ENCODE results near the gene PHACTR1. TPM values are rescaled to one million over a fixed set of nuclear protein-coding genes. Genes with fewer than 3 reads are reported as not detected.

PHACTR1 gene
- total and polyA plus RNA-seq, 2 experiments from 2014 or later: 0.65 to 3.2 TPM

DNA sequence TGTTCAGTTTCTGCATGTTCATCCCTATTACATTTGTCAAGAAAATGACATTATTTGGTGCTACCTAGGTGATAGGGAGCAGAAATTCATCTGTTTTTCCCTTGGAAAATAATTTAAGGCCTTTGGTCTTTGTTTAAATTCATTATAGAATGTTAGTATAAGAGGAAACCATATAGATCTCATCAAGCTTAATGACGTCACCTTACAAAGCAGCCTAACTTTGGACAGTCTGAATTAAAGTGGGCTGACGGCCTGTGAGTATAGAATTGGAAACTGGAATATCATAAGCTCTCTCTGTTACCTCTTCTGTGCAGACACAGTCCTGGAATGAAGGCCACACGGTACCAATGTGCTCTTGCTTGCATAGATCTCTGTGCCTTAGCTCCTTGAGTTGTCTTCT, 503.7 kb downstream of the PHACTR1 start:
- no peaks in the 10 kb centered on the region for H3F3A ChIP-seq (ENCODE audit: insufficient read depth)
- no peaks in the 10 kb centered on the region for H3K27me3 ChIP-seq (replicated peaks; ENCODE audit: insufficient read depth)
- no peak overlapping the region for H3K9ac ChIP-seq
- DNase-seq: no peak
- in situ Hi-C loops (cut with MboI): no loop called here
- H3K9me2 ChIP-seq (ENCODE audit: insufficient read depth): no peaks in the 10 kb centered on the region
- H3K9me3 ChIP-seq (ENCODE audit: low read depth): no peaks in the 10 kb centered on the region
- no peaks in the 10 kb centered on the region for H3K79me2 ChIP-seq (ENCODE audit: insufficient read depth)
- no peaks in the 10 kb centered on the region for H4K20me1 ChIP-seq (ENCODE audit: insufficient read depth)
- H3K4me2 ChIP-seq (ENCODE audit: unreplicated experiment): no peak overlapping the region
- no peak for TF ChIP-seq EZH2 (IDR thresholded peaks at IDR 0.05; ENCODE audit: insufficient read depth, poor library complexity, severe bottlenecking)
- TF ChIP-seq EZH2phosphoT487 (IDR thresholded peaks at IDR 0.05; ENCODE audit: insufficient read depth, low read depth): no peak
- peaks cover 6% of the 10 kb centered on the region; the same call in 1 of the 2 replicates for H3K4me1 ChIP-seq (ENCODE audit: insufficient read depth)
- H3K36me3 ChIP-seq (ENCODE audit: low read depth): no peaks in the 10 kb centered on the region
- H2AFZ ChIP-seq: no peak overlapping the region
- WGBS, 2 experiments (ENCODE audit: low coverage in 1 of 2, low lambda C conversion rate in 2 of 2, missing lambda C conversion rate in 2 of 2): 71 to 74% methylated on average over 3 of the region's 3 CpGs
- H3K4me3 ChIP-seq: no peak overlapping the region
- H3K27ac ChIP-seq: no peak overlapping the region

DNA sequence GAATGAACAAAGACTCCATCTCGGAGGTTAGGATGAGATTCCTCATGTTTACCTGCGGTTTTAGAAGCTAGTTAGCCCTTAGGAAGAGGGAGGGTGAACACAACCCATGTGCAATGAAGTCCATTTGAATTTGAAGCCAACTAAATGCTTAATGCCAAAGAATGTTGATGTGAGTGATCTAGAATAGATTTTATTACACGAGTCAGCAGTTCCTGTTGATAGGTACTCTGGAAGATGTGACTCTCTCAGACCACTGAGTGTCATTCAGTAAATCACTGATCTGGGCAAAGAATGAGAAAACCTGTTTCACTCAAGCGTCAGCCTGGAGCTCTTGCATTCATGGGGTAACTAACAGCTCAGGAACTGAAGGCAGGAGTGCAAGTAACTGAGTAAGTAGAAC, 505.5 kb downstream of the PHACTR1 start:
- H3K4me2 ChIP-seq (ENCODE audit: unreplicated experiment): no peak overlapping the region
- DNase-seq: no peak
- H3K36me3 ChIP-seq (ENCODE audit: low read depth): no peaks in the 10 kb centered on the region
- WGBS, 2 experiments (ENCODE audit: low coverage in 1 of 2, low lambda C conversion rate in 2 of 2, missing lambda C conversion rate in 2 of 2): 79 to 80% methylated on average over 4 of the region's 4 CpGs
- no peak overlapping the region for H2AFZ ChIP-seq
- no peaks in the 10 kb centered on the region for H4K20me1 ChIP-seq (ENCODE audit: insufficient read depth)
- no peaks in the 10 kb centered on the region for H3K27me3 ChIP-seq (replicated peaks; ENCODE audit: insufficient read depth)
- no peak overlapping the region for H3K27ac ChIP-seq
- no peaks in the 10 kb centered on the region for H3K9me2 ChIP-seq (ENCODE audit: insufficient read depth)
- H3K79me2 ChIP-seq (ENCODE audit: insufficient read depth): no peaks in the 10 kb centered on the region
- in situ Hi-C loops (cut with MboI): no loop called here
- H3K4me3 ChIP-seq: no peak overlapping the region
- H3K9ac ChIP-seq: no peak overlapping the region
- TF ChIP-seq EZH2 (IDR thresholded peaks at IDR 0.05; ENCODE audit: insufficient read depth, poor library complexity, severe bottlenecking) (no peak), EZH2phosphoT487 (IDR thresholded peaks at IDR 0.05; ENCODE audit: insufficient read depth, low read depth) (no peak)
- H3F3A ChIP-seq (ENCODE audit: insufficient read depth): no peaks in the 10 kb centered on the region
- peaks cover 6% of the 10 kb centered on the region; the same call in 1 of the 2 replicates for H3K4me1 ChIP-seq (ENCODE audit: insufficient read depth)
- no peaks in the 10 kb centered on the region for H3K9me3 ChIP-seq (ENCODE audit: low read depth)

DNA sequence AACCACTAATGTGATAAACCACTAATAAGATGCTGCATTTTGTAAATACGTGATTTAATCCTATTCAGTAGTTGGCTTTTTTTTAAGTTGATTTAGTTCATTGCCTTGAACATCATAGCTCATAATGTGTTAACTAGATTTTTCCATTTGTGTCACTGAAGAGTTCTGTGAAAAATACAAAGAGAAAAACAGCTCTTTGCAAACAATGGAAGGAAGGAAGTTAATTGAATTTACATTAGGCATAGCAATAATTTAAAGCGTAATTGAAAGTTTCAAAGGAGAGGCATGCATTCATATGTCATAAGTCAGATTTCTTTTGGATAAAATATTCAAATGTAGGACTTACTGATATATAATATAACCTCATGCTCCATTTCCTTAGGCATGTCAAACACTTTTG, 509.5 kb downstream of the PHACTR1 start:
- no peaks in the 10 kb centered on the region for H3K36me3 ChIP-seq (ENCODE audit: low read depth)
- no peaks in the 10 kb centered on the region for H3K9me2 ChIP-seq (ENCODE audit: insufficient read depth)
- H3F3A ChIP-seq (ENCODE audit: insufficient read depth): no peaks in the 10 kb centered on the region
- no peak overlapping the region for H2AFZ ChIP-seq
- no peak overlapping the region for H3K4me2 ChIP-seq (ENCODE audit: unreplicated experiment)
- no peak overlapping the region for H3K4me3 ChIP-seq
- no peak overlapping the region for H3K9ac ChIP-seq
- DNase-seq: no peak
- TF ChIP-seq EZH2 (IDR thresholded peaks at IDR 0.05; ENCODE audit: insufficient read depth, poor library complexity, severe bottlenecking) (no peak), EZH2phosphoT487 (IDR thresholded peaks at IDR 0.05; ENCODE audit: insufficient read depth, low read depth) (no peak)
- H3K27me3 ChIP-seq (replicated peaks; ENCODE audit: insufficient read depth): no peaks in the 10 kb centered on the region
- H3K27ac ChIP-seq: no peak overlapping the region
- H3K4me1 ChIP-seq (ENCODE audit: insufficient read depth): no peaks in the 10 kb centered on the region
- H3K9me3 ChIP-seq (ENCODE audit: low read depth): no peaks in the 10 kb centered on the region
- in situ Hi-C loops (cut with MboI): no loop called here
- H4K20me1 ChIP-seq (ENCODE audit: insufficient read depth): no peaks in the 10 kb centered on the region
- 73 to 74% methylated on average over 2 of the region's 2 CpGs for WGBS, 2 experiments (ENCODE audit: low coverage in 1 of 2, low lambda C conversion rate in 2 of 2, missing lambda C conversion rate in 2 of 2)
- H3K79me2 ChIP-seq (ENCODE audit: insufficient read depth): no peaks in the 10 kb centered on the region

DNA sequence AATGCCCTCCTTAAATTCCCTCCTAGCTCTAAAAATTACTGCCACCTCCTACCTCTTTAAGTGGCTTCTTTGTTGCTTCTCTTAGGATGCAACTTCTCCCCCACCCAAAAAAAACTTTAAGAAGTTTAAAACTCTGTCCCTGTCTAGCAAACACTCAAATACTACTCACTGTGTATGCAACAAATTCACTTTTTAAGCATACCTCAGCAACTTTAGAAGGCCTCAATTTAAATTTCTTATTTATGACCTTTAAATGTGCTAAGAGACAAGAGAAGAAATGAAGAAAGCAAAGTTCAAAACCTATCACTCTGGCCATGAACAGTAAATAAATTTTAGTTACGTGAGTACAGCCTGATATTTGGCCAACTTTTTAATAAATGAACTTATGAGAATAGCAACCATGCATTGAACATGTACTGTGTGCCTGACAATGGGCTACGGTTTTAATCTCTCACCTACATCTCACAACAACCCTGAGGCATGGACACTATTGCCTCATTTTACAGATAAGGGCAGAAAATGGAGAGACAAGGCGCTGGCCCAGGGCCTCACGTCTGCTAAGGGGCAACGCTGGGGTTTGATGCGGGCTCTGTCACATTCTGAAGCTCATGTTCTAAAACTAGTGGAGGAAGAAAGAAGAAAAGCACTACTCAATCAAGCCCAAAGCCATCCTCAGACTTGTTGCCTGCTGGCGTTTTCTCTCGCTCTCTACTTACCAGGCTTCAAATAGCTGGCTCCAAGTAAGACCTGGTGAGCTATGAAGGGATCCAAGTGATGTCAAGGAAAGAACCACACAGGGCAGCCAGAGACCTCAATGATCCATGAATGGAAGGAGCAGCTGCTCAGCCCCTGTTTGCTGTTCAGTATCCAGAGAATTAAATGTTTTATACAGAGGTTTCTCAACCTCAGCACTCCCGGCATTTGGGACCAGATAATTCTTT, 512.0 kb downstream of the PHACTR1 start:
- H3F3A ChIP-seq (ENCODE audit: insufficient read depth): no peaks in the 10 kb centered on the region
- no peaks in the 10 kb centered on the region for H3K9me3 ChIP-seq (ENCODE audit: low read depth)
- 87% methylated on average over 9 of the region's 9 CpGs for WGBS, 2 experiments (ENCODE audit: low coverage in 1 of 2, low lambda C conversion rate in 2 of 2, missing lambda C conversion rate in 2 of 2)
- no peak for DNase-seq
- TF ChIP-seq EZH2phosphoT487 (IDR thresholded peaks at IDR 0.05; ENCODE audit: insufficient read depth, low read depth) (no peak), EZH2 (IDR thresholded peaks at IDR 0.05; ENCODE audit: insufficient read depth, poor library complexity, severe bottlenecking) (no peak)
- H3K4me3 ChIP-seq: no peak overlapping the region
- no peak overlapping the region for H3K9ac ChIP-seq
- H3K79me2 ChIP-seq (ENCODE audit: insufficient read depth): no peaks in the 10 kb centered on the region
- no peak overlapping the region for H3K4me2 ChIP-seq (ENCODE audit: unreplicated experiment)
- H3K9me2 ChIP-seq (ENCODE audit: insufficient read depth): no peaks in the 10 kb centered on the region
- in situ Hi-C loops (cut with MboI): no loop called here
- no peaks in the 10 kb centered on the region for H3K27me3 ChIP-seq (replicated peaks; ENCODE audit: insufficient read depth)
- no peaks in the 10 kb centered on the region for H3K36me3 ChIP-seq (ENCODE audit: low read depth)
- no peak overlapping the region for H3K27ac ChIP-seq
- H2AFZ ChIP-seq: no peak overlapping the region
- no peaks in the 10 kb centered on the region for H4K20me1 ChIP-seq (ENCODE audit: insufficient read depth)
- no peaks in the 10 kb centered on the region for H3K4me1 ChIP-seq (ENCODE audit: insufficient read depth)

All from GM23248 (cell line).